Measurements from ENCODE around the gene FAM118B.

Gene FAM118B

DNA sequence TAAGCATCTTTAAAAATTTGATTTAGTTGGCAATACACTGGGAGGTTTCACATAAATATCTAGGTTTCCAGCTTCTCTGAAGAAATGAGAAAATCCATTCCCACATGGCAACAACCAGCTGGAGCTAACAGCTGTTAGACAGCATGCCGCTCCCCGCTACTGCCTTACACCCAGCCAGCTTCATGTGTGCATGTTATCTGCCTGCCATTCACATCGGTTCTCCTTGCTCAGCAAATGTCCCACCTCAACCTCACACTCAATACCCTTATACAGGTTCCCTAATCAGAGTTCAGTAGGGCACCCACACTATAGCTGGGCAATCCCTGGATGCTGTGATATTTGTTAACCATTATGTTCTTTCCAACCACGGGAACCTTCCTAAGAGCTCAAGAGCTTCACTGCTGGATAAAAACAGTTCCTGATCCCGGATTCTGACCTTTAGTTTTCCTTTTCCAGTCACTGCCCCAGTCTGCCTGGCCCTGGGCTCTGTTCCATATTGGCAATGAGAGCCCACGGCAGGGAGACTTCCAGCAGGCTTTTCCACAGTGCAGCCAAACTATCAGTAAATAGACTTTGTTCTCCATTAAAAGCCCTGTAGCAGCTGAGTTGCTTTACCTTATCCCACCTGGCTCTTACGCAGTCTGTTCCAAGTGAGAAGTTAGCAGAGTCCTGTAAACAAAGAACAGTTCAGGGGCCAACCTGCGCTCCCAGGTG lies 8.8 kb upstream of the FAM118B start:
- Histone ChIP-seq H3K79me2 (ENCODE audit: insufficient read depth, low read length) (no peaks in the 10 kb centered on the region), H3K9me2 (replicated peaks; ENCODE audit: low read depth, low read length) (no peaks in the 10 kb centered on the region), H3K9me3 (ENCODE audit: insufficient read depth, low read depth, low read length) (no peaks in the 10 kb centered on the region), H3K9ac (ENCODE audit: low read depth, low read length, poor library complexity, severe bottlenecking) (no peak overlapping the region), H3K4me2 (ENCODE audit: low read depth, low read length, poor library complexity, severe bottlenecking) (no peak overlapping the region), H2AFZ (ENCODE audit: low read length) (no peak overlapping the region), H3K4me3 (ENCODE audit: low read length, poor library complexity, severe bottlenecking) (no peak overlapping the region), H4K20me1 (ENCODE audit: insufficient read depth, low read length, poor library complexity, severe bottlenecking) (no peaks in the 10 kb centered on the region), H3K36me3 (ENCODE audit: insufficient read depth, low read length) (peaks cover 65% of the 10 kb centered on the region; the same call in 1 of the 2 replicates), H3K27me3 (ENCODE audit: insufficient read depth, low read length, poor library complexity, severe bottlenecking) (no peaks in the 10 kb centered on the region), H3K4me1 (ENCODE audit: insufficient read depth, low read length, poor library complexity, severe bottlenecking) (no peaks in the 10 kb centered on the region), H3F3A (ENCODE audit: low read depth) (no peaks in the 10 kb centered on the region)
- TF ChIP-seq, protein P1, sequence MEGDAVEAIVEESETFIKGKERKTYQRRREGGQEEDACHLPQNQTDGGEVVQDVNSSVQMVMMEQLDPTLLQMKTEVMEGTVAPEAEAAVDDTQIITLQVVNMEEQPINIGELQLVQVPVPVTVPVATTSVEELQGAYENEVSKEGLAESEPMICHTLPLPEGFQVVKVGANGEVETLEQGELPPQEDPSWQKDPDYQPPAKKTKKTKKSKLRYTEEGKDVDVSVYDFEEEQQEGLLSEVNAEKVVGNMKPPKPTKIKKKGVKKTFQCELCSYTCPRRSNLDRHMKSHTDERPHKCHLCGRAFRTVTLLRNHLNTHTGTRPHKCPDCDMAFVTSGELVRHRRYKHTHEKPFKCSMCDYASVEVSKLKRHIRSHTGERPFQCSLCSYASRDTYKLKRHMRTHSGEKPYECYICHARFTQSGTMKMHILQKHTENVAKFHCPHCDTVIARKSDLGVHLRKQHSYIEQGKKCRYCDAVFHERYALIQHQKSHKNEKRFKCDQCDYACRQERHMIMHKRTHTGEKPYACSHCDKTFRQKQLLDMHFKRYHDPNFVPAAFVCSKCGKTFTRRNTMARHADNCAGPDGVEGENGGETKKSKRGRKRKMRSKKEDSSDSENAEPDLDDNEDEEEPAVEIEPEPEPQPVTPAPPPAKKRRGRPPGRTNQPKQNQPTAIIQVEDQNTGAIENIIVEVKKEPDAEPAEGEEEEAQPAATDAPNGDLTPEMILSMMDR (conservative IDR thresholded peaks at IDR 0.05; ENCODE audit: low read length) = no peak
- TF ChIP-seq EZH2phosphoT487 (IDR thresholded peaks at IDR 0.05; ENCODE audit: borderline replicate concordance) = no peak

DNA sequence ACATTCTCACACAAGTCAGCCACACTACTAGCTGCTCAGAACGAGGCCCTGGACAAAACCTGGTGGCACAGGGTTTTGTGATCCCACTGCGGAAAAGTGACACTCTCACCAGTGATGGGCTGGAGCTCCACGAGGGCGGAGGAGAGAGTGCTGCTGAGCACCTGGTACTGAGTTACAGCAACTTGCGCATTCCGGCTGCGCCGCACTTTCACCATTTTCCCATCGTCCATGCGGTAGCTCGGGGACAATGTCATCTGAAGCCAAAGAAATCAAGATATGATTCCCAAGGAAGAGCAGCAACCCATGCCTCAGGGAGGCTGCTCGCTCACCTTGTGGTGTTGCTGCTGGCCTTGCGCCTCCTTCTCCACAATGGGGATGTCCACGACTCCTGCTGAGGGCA lies 6.2 kb upstream of the FAM118B start:
- H3K4me1 ChIP-seq (ENCODE audit: insufficient read depth, low read length, poor library complexity, severe bottlenecking) = peaks cover 7% of the 10 kb centered on the region
- H3K27me3 ChIP-seq (ENCODE audit: insufficient read depth, low read length, poor library complexity, severe bottlenecking) = no peaks in the 10 kb centered on the region
- H3K9me3 ChIP-seq (ENCODE audit: insufficient read depth, low read depth, low read length) = no peaks in the 10 kb centered on the region
- no peaks in the 10 kb centered on the region for H4K20me1 ChIP-seq (ENCODE audit: insufficient read depth, low read length, poor library complexity, severe bottlenecking)
- no peak overlapping the region for H3K4me3 ChIP-seq (ENCODE audit: low read length, poor library complexity, severe bottlenecking)
- H3K9me2 ChIP-seq (replicated peaks; ENCODE audit: low read depth, low read length) = no peaks in the 10 kb centered on the region
- H2AFZ ChIP-seq (ENCODE audit: low read length) = no peak overlapping the region
- no peak overlapping the region for H3K4me2 ChIP-seq (ENCODE audit: low read depth, low read length, poor library complexity, severe bottlenecking)
- H3K79me2 ChIP-seq (ENCODE audit: insufficient read depth, low read length) = peaks cover 13% of the 10 kb centered on the region
- TF ChIP-seq EZH2phosphoT487 (IDR thresholded peaks at IDR 0.05; ENCODE audit: borderline replicate concordance) = no peak
- TF ChIP-seq, protein P1 (conservative IDR thresholded peaks at IDR 0.05; ENCODE audit: low read length) = no peak
- H3K36me3 ChIP-seq (ENCODE audit: insufficient read depth, low read length) = peaks cover 53% of the 10 kb centered on the region; the same call in 1 of the 2 replicates
- H3F3A ChIP-seq (ENCODE audit: low read depth) = no peaks in the 10 kb centered on the region
- H3K9ac ChIP-seq (ENCODE audit: low read depth, low read length, poor library complexity, severe bottlenecking) = no peak overlapping the region

DNA sequence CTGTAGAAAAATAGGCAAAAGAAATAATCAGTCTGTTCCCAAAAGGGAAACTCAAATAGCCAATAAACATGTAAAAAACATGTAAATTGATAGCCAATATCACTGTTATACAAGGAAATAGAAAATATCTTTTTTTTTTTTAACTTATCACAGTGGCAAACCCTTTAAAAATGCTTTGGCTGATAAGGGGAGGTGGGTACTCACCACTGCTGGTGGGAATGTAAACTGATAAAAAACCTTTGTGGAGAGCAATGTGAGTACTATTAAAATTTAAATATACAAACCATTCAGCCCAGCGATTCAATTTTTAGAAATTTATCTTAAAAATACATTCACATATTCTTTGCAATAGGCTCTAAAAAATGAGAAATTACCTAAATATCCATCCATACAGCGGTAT lies 3.7 kb upstream of the FAM118B start:
- no peak overlapping the region for H2AFZ ChIP-seq (ENCODE audit: low read length)
- H3K27me3 ChIP-seq (ENCODE audit: insufficient read depth, low read length, poor library complexity, severe bottlenecking) = no peaks in the 10 kb centered on the region
- H3K4me1 ChIP-seq (ENCODE audit: insufficient read depth, low read length, poor library complexity, severe bottlenecking) = peaks cover 24% of the 10 kb centered on the region
- no peak overlapping the region for H3K9ac ChIP-seq (ENCODE audit: low read depth, low read length, poor library complexity, severe bottlenecking)
- H3K9me3 ChIP-seq (ENCODE audit: insufficient read depth, low read depth, low read length) = no peaks in the 10 kb centered on the region
- no peak overlapping the region for H3K4me2 ChIP-seq (ENCODE audit: low read depth, low read length, poor library complexity, severe bottlenecking)
- H4K20me1 ChIP-seq (ENCODE audit: insufficient read depth, low read length, poor library complexity, severe bottlenecking) = no peaks in the 10 kb centered on the region
- TF ChIP-seq EZH2phosphoT487 (IDR thresholded peaks at IDR 0.05; ENCODE audit: borderline replicate concordance) = no peak
- TF ChIP-seq, protein P1 (conservative IDR thresholded peaks at IDR 0.05; ENCODE audit: low read length) = no peak
- no peaks in the 10 kb centered on the region for H3F3A ChIP-seq (ENCODE audit: low read depth)
- H3K9me2 ChIP-seq (replicated peaks; ENCODE audit: low read depth, low read length) = no peaks in the 10 kb centered on the region
- peaks cover 35% of the 10 kb centered on the region for H3K79me2 ChIP-seq (ENCODE audit: insufficient read depth, low read length)
- peaks cover 32% of the 10 kb centered on the region; the same call in 1 of the 2 replicates for H3K36me3 ChIP-seq (ENCODE audit: insufficient read depth, low read length)
- no peak overlapping the region for H3K4me3 ChIP-seq (ENCODE audit: low read length, poor library complexity, severe bottlenecking)

Measured in Loucy (cell line).